Activated T-helper 9 cell treated with anti-CD3 and anti-CD28 coated beads, Interleukin-2, amount 50 U/mL, for 16 hours (primary cell): ENCODE data around the gene EFS.

ENCODE experiments used
- DNase-seq: peaks from one replicate; pipeline ENCODE4 v3.0.0-alpha.2; 2020; ENCODE audit warnings: low read depth

EFS gene

GRCh38 chr14:23379366-23380196 is 14.6 kb upstream of the EFS start:
- DNase-seq: peak; percentile 59

GRCh38 chr14:23378612-23379220 is 13.7 kb upstream of the EFS start:
- DNase-seq: no peak

- no peak for DNase-seq
Observed at GRCh38 chr14:23377573-23378563, 12.9 kb upstream of the EFS start.

- no peak for DNase-seq
Observed at GRCh38 chr14:23377198-23377550, 12.2 kb upstream of the EFS start.

DNA sequence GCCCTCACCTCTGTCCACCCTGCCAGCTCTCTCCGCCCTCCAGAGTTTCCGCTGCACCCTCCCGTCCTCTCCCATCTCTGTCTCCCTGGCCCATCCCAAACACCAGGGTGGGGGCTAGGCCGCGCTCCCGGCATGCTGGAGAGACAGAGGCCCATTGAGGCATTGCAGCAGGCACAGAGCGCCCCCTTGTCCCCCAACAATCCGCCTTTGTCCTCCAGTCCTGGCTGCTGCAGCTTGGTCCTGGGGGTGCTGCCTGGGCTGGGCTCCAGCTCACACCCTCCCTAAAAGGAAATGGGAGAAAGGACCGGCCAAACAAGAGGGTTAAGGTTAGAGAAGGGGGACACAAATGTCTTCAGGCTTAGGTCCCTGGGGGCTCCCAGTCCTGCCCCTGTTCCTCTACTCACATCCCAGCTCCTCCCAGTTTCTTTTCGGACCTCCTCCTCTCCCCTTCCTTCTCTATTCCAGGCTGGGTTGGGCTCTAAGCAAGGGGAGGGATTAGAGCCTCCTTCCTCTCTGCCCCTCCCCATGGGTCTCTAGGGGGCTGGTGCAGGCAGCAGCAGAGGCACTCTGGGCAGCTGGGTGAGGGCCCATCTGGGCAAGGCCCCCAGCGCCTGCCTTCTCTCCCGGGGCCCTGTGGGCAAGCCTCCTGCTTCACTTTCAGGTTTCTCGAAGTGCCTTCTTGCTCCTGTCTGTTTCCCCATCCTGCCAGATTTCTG is 11.7 kb upstream of the EFS start, which contains the start of gene CMTM5:
TSS of gene CMTM5 (plus strand) at position 565 of the 716 bp plus-strand sequence. CDS start 206 bp downstream, outside the sequence.
- no peak for DNase-seq

DNA sequence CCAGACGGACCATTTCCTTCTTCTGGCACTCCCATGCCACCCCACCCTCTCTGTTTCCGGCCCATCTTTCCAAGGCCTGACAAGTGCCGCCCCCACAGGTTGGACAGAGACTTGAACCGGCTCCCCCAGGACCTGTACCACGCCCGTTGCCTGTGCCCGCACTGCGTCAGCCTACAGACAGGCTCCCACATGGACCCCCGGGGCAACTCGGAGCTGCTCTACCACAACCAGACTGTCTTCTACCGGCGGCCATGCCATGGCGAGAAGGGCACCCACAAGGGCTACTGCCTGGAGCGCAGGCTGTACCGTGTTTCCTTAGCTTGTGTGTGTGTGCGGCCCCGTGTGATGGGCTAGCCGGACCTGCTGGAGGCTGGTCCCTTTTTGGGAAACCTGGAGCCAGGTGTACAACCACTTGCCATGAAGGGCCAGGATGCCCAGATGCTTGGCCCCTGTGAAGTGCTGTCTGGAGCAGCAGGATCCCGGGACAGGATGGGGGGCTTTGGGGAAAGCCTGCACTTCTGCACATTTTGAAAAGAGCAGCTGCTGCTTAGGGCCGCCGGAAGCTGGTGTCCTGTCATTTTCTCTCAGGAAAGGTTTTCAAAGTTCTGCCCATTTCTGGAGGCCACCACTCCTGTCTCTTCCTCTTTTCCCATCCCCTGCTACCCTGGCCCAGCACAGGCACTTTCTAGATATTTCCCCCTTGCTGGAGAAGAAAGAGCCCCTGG is 10.7 kb upstream of the EFS start:
- DNase-seq: no peak

- DNase-seq: no peak
Observed at GRCh38 chr14:23373041-23373440, 8.1 kb upstream of the EFS start.

DNA sequence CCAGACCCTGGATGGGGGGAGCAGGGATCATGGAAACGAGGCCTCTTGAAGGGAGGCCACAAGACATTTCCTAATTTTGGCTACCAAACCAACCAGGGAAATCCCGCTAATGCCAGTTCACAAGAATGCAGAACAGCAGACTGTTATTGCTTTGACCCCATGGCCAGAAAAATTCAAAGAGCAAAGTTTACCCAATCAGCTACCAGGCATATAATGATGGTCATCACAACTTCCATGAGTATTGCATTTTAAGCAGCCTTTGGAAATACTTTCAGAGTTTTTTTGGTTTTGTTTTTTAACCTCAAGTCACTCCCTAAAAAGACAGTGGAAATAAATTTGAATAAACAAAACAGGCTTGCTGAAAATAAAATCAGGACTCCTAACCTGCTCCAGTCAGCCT is 7.5 kb upstream of the EFS start, which contains the start of gene IL25:
TSS of gene IL25 (plus strand) at position 301 of the 400 bp plus-strand sequence.
- DNase-seq: no peak

DNA sequence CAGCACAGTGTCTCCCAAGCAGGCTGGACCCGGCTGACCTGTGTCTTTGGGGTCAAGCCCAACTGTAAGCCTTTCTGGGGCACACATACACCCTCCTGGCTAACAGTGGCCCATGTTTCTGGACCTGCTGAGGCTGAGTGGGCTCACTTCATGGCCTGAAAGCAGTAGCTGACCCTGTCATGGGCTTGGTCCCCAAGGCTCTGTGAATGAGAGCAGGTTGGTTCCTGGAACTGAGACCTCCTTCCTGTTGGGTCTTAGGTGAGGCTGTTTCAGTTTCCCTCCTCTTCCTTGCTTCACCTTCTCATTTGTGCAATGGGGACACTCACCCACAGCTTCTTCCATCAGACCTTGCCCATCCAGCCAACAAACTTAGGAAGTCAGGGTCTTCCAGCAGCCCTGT is 6.9 kb upstream of the EFS start:
- DNase-seq: no peak

GRCh38 chr14:23370221-23370620 is 5.2 kb upstream of the EFS start:
- no peak for DNase-seq

GRCh38 chr14:23366426-23366921 is 1.5 kb upstream of the EFS start:
- no peak for DNase-seq

- no peak for DNase-seq
Observed at GRCh38 chr14:23365732-23366425, 907 bp upstream of the EFS start.

DNA sequence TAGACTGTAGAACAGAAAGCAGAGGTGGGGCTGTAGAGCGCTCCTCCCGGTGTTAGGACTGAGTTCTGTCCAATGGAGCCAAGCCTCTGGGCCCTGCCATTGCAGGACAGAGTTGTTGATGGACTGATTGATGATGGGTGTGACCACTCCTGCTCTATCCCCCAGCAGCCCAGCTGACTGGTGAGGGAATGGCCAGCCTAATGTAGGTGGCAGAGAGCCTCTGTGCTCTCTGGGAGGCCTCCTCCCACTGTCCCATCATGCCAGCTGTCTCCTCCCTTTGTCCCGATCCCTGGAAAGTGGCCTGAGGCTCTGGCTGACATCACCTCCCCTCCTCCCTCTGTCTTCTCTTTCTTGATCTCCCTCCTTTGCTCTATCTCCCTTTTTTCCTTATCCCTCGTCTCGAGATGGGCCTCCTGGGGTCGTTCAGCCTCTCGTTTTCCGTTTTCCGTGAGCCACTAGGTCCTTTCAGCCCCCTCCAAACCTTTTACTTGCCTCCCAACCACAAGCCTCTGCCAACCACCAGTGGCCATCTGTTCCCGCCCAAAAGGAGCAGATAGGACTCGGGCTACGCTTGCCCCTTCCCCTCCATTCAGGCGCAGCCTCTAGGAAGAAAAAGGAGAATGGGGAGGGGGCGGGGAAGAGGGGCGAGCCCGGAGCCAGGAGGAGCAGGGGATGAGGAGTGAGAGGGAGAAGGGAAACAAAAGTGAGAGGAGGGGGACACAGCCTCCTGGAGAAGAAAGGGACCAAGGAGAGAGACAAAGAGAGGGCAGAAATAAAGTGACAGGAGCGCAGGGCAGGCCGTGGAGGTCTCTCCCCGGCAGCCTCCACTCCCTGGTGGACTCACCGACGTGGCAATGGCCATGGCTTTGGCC is 572 bp downstream of the EFS start:
- DNase-seq: no peak

DNA sequence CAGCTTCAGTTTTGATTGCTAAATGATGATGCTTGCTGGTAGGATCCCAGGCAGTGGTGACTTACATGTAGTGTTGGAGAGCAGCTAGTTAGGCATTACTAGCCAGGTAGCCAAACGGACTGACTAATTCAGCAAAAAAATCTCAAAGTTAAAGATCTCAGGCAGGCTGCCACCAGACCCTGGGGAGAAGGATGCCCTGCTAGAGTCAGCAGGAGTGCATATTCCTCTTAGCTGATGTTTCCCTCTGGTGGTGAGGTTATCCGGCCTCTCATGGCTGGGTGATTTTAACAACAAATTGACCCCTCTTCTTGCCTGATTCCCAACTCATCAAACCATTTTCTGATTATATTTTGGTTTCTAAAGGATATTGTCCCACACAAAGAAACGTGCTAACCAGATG is 2.8 kb downstream of the EFS start:
- DNase-seq: no peak

DNA sequence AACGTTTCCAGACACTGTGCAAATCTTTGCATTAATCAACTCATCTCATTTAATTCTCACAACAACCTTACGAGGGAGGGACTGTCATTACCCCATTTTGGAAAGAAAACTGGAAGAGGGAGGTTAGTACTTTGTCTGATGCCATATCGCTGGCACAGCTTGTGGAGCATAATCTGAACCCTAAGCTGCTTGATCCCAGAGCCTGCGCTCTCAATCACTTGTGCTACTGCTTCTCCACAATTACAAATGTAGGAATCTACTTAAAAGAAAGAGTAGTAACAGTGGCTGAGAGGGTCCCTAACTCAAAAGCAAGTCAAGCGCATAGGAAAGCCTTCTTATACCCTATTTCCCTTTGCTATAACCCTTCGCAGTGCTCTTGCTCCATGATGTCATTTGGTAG is 3.2 kb downstream of the EFS start:
- no peak for DNase-seq

DNA sequence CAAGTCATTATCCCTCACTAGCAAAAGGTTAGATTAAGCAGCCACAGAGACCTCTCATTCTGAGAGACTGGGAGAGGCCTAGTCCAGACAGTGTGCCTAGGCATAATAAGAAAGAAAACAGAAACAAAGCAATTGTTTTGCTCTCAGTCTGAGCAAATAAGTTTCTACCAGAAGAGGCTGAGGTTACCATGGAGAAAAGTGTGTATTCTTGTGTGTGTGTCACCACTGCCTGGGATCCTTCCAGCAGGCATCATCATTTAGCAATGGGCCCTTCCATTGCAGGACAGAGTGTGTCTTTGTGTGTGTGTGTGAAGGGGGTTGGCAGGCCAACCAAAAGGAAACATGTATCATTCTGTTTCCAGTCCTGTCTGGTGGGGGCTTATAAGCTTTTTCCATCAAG is 3.7 kb downstream of the EFS start:
- no peak for DNase-seq

- no peak for DNase-seq
Observed at GRCh38 chr14:23360496-23360895, 4.5 kb downstream of the EFS start.

DNA sequence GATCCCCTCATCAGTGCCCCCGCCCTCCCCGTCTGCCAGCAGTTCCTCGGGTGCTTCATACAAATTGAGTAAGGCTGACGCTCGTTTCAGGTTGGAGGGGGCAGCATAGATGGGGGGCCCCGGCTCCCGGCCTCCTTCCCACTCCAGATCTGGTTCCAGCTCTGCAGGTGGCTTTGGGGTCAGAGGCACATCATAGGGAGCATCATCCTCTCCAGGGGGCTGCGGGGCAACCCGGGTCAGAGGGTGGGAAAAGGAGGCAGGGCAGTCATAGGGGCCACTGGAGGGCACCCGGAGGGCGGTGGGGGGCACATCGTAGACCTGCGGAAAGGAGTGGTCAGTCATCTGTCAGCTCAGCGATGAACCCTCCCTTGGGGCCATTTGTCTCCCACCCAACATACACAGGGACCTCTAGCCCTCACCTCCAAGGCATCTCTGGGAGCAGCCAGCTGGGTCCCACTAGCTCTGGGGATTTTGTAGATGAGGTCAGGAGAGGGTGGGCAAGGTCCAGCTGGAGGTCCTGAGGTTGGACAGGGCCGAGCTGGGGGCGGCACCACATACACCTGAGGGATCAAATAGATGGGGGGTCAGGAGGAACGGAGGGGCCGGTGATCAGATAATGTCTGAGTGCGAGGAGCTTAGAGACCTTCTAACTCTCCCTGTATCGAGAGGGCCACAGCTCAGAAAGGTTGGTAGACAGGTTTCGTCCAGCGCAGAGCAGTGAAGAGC is 5.1 kb downstream of the EFS start:
- no peak for DNase-seq
